Esophagus muscularis mucosa (tissue), 4 donors: ENCODE measurements around the gene SYN1. TPM values are rescaled to one million over a fixed set of nuclear protein-coding genes. Genes with fewer than 3 reads are reported as not detected.
A peak's percentile ranks its signal among the peaks of the same experiment; 100 is the strongest.

Source experiments
- DNase-seq: peaks from one replicate; pipeline ENCODE4 v3.0.0-alpha.2; 2017; ENCODE audit errors: extremely low spot score
- H3K27ac ChIP-seq, 4 donors: fragments of 200-600 bp; sonication (generic); replicated peaks in 1 of 4; 1 replicate in 3 of 4; 2 replicates in 1 of 4; pipeline ENCODE4 v1.5.1; 2016 to 2019; ENCODE audit warnings: mild to moderate bottlenecking in 1 of 4
- H3K27me3 ChIP-seq, 4 donors: fragments of 200-600 bp; sonication (generic); one replicate each; pipeline versions ENCODE4 v1.5.1 to v1.6.0; 2016 to 2019
- H3K36me3 ChIP-seq, 4 donors: fragments of 200-600 bp; sonication (generic); one replicate each; pipeline ENCODE4 v1.5.1; 2016 to 2019
- H3K4me1 ChIP-seq, 4 donors: fragments of 200-600 bp; sonication (generic); one replicate each; pipeline ENCODE4 v1.5.1; 2016 to 2019
- H3K4me3 ChIP-seq, 4 donors: fragments of 200-600 bp; sonication (generic); 1 replicate in 2 of 4; 2 replicates in 2 of 4; pipeline ENCODE4 v1.5.1; 2016 to 2019; ENCODE audit warnings: mild to moderate bottlenecking in 4 of 4, moderate library complexity in 1 of 4
- H3K9me3 ChIP-seq, 4 donors: fragments of 200-600 bp; sonication (generic); 1 replicate in 3 of 4; 2 replicates in 1 of 4; pipeline ENCODE4 v1.5.1; 2016 to 2019
- EP300 ChIP-seq: sonication (generic); formaldehyde crosslinking; IDR thresholded peaks from one replicate; pipeline ENCODE4 v1.6.1; 2017; ENCODE audit warnings: antibody characterized with exemption
- POLR2A ChIP-seq: fragments of 450-650 bp; IDR thresholded peaks from one replicate; pipeline ENCODE4 v1.6.1; 2017; ENCODE audit warnings: antibody characterized with exemption, moderate library complexity, mild to moderate bottlenecking, low read depth
- POLR2AphosphoS5 ChIP-seq, 2 donors: sonication (generic); formaldehyde crosslinking; IDR thresholded peaks; one replicate each; pipeline ENCODE4 v1.6.1; 2017; ENCODE audit warnings: antibody characterized with exemption in 2 of 2
- WGBS: methylation state at CpG from one replicate; pipeline ENCODE4 v1.1.5; 2018; 5-methylcytosine and 5-hydroxymethylcytosine counted together
- intact Hi-C: fragments of 100-400 bp; cut with DNase I; formaldehyde crosslinking; loops from one replicate; pipeline ENCODE4 v1.15.1; 2023
- total RNA-seq, 4 donors: library from RNA; depleted of rRNA; stranded (reverse); fragments of >200 nt; gene quantifications; one replicate each; pipeline versions ENCODE4 v1.1.0 to v1.2.1, GENCODE V29; 2016
- TF ChIP-seq, protein P1 (sequence below), 3 experiments: fragments of 200-600 bp in 2 of 3; fragments of 450-650 bp in 1 of 3; sonication (generic) in 2 of 3; IDR thresholded peaks; one replicate each; pipeline ENCODE4 v1.5.1; 2017 to 2019; ENCODE audit warnings: antibody characterized with exemption in 3 of 3, mild to moderate bottlenecking in 2 of 3, moderate library complexity in 1 of 3

Gene SYN1
- total RNA-seq, 4 donors from 2014 or later, result 0.42 to 0.98 (median 0.56) TPM

DNA sequence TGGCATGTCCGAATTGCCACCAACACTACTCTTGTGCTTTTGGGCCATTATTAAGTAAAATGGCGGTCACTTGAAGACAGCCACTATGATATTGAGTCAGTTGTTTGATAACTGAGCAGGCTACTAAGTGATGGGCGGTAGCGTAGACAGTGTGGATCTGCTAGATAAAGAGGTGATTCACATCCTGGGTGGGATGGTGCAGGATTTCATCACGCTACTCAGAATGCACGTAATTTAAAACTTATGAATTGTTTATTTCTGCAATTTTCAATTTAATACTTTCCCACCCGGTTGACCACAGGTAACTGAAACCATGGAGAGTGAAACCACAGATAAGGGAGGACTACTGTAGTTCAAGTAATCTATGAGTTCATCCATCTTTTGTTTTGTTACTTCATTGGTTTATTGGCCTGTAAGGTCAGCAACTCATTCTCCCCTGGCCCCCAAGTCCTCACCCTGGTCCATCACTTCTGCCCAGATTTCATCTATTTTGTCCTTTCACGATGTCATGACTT lies 55.8 kb downstream of the SYN1 start:
- Histone ChIP-seq H3K9me3 (peaks cover 0 to 4% (median 0%) of the 10 kb centered on the region in 4 donors), H3K27me3 (no peaks in the 10 kb centered on the region), H3K36me3 (peaks cover 20 to 57% (median 46%) of the 10 kb centered on the region in 4 donors), H3K4me3 (no peak overlapping the region), H3K4me1 (peaks cover 12 to 35% (median 29%) of the 10 kb centered on the region in 4 donors), H3K27ac (no peak overlapping the region)
- TF ChIP-seq EP300, result no peak
- TF ChIP-seq, protein P1, sequence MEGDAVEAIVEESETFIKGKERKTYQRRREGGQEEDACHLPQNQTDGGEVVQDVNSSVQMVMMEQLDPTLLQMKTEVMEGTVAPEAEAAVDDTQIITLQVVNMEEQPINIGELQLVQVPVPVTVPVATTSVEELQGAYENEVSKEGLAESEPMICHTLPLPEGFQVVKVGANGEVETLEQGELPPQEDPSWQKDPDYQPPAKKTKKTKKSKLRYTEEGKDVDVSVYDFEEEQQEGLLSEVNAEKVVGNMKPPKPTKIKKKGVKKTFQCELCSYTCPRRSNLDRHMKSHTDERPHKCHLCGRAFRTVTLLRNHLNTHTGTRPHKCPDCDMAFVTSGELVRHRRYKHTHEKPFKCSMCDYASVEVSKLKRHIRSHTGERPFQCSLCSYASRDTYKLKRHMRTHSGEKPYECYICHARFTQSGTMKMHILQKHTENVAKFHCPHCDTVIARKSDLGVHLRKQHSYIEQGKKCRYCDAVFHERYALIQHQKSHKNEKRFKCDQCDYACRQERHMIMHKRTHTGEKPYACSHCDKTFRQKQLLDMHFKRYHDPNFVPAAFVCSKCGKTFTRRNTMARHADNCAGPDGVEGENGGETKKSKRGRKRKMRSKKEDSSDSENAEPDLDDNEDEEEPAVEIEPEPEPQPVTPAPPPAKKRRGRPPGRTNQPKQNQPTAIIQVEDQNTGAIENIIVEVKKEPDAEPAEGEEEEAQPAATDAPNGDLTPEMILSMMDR (IDR thresholded peaks at IDR 0.05), result no peak
- no peak for DNase-seq
- WGBS, result 79% methylated on average over 8 of the region's 8 CpGs
- intact Hi-C loops, result loop anchor here (5.0 kb wide), 1 partner anchor 93 kb away; the partner anchor contains the start of gene UXT

DNA sequence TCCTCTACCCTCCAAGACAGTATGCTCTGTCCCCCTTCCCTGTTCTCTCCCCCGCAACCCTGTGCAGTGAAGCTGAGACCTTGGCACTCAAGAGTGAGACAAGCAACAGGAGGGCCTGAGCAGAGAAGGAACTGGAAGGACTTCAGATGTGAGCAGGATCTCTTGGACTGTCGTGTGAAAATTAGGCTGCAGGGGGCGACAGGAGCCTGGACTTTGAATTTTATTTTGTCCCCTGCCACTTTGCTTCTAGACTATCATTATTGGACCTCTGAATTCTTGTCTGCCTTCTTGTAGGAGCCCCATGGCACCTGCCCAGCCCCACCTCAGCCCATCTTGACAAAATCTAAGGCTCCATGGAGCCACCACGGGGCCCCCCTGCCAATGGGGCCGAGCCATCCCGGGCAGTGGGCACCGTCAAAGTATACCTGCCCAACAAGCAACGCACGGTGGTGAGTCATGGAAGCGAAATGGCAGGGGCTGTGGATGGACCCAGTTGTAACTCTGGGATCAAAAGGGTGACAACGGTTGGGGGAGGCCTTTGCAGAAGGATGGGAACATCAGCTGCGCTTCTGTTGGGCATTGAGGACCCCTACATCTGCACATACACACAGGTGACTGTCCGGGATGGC lies 56.9 kb downstream of the SYN1 start:
- Histone ChIP-seq H3K27ac (no peak overlapping the region), H3K4me1 (peaks cover 12 to 35% (median 29%) of the 10 kb centered on the region in 4 donors), H3K9me3 (peaks cover 0 to 4% (median 0%) of the 10 kb centered on the region in 4 donors), H3K4me3 (no peak overlapping the region), H3K36me3 (peaks cover 18 to 45% (median 36%) of the 10 kb centered on the region in 4 donors), H3K27me3 (no peaks in the 10 kb centered on the region)
- DNase-seq, result no peak
- intact Hi-C loops, result loop anchor here (5.0 kb wide), 1 partner anchor 95 kb away; the partner anchor contains the start of gene UXT
- WGBS, result 72% methylated on average over 13 of the region's 13 CpGs
- TF ChIP-seq, protein P1 (IDR thresholded peaks at IDR 0.05), result peak in 1 of 3 experiments; percentile 28
- no peak for TF ChIP-seq POLR2A

DNA sequence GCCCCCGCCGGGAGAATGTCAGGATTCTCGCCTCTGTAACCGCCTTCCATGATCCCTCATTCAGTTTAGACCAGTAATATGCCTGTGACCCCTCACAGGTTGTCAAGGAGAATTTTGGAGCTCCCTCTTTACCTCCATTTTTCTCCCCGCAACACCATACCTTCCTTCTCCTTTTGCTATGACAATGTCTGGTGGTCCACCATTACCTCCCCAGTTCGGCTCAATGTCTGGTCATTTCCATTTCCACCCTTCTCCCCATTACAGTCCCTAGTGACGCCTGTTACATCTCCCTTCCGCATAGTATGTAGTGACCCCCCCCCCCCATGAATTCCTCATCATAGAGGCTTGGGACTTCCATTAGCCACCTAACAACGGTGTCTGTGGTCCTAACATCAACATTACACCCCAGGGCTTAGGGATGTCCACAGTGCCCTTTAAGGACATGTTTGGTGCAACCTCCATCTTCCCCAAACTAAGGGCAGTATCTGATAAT lies 58.0 kb downstream of the SYN1 start:
- H3K27me3 ChIP-seq, result no peaks in the 10 kb centered on the region
- 52% methylated on average over 9 of the region's 9 CpGs for WGBS
- H3K36me3 ChIP-seq, result peaks cover 9 to 35% (median 26%) of the 10 kb centered on the region in 4 donors
- no peak for DNase-seq
- H3K4me1 ChIP-seq, result peaks cover 12 to 39% (median 32%) of the 10 kb centered on the region in 4 donors
- intact Hi-C loops, result loop anchor here (5.0 kb wide), 1 partner anchor 96 kb away; the partner anchor contains the start of gene UXT
- peak overlapping the region; percentile 63 to 83 (median 66) for H3K4me3 ChIP-seq
- H3K27ac ChIP-seq, result peak overlapping the region; percentile 91 to 94 (median 93)
- H3K9me3 ChIP-seq, result peaks cover 0 to 4% (median 0%) of the 10 kb centered on the region in 4 donors
- TF ChIP-seq POLR2A (no peak), POLR2AphosphoS5 (IDR thresholded peaks at IDR 0.05) (no peak), EP300 (no peak)
- TF ChIP-seq, protein P1 (IDR thresholded peaks at IDR 0.05), result no peak

DNA sequence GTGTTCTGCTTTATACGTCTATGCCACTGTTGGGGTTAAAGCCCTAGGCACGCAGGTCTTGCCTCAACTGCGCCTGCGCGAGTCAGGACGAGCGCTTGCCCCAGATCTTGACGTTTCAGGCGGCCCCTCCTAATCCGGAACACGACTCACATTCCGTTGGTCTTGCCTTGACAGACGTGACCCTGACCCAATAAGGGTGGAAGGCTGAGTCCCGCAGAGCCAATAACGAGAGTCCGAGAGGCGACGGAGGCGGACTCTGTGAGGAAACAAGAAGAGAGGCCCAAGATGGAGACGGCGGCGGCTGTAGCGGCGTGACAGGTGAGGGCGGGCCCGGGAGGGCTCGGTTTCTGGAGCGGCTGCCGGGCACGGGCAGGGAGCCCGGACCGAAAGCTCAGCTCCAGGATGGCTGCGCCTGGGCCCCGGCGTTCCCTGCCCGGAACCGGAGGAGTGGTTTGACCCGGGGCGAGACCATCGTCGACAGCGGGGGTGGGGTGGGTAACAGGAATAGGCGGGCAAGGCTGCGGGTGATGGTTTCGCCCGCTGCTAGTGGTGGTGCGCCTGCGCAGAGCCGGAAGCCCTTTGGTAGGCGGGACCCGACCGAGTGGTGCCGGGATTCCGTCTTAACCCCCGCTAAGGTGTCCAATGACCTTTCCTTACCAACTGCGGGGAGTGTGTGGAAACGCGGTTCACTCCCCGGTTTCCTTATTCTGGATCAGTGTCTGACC lies 58.6 kb downstream of the SYN1 start, which contains the start of gene ARAF:
Gene ARAF (plus strand): TSS at position 272 of the 725 bp plus-strand sequence. CDS start 1,763 bp downstream, outside the sequence.
- intact Hi-C loops, result loop anchor here (5.0 kb wide), 1 partner anchor 96 kb away; the partner anchor contains the start of gene UXT
- TF ChIP-seq EP300, result no peak
- peak; percentile 69 to 79 for TF ChIP-seq POLR2AphosphoS5 (IDR thresholded peaks at IDR 0.05)
- DNase-seq, result peak; percentile 98
- Histone ChIP-seq H3K36me3 (peaks cover 4 to 29% (median 20%) of the 10 kb centered on the region in 4 donors), H3K9me3 (peaks cover 0 to 4% (median 0%) of the 10 kb centered on the region in 4 donors), H3K27me3 (no peaks in the 10 kb centered on the region), H3K27ac (peak within 1 kb of the TSS; percentile 91 to 94 (median 93)), H3K4me1 (peaks cover 12 to 39% (median 35%) of the 10 kb centered on the region in 4 donors), H3K4me3 (peak within 1 kb of the TSS; percentile 63 to 83 (median 66))
- 43% methylated on average over 43 of the region's 59 CpGs for WGBS
